Suppressor macrophage treated with lipopolysaccharide for 1 hour (primary cell): ENCODE data around the gene CAPN10.

Source experiments
- DNase-seq, 3 donors: peaks; one replicate each; pipeline ENCODE4 v3.0.0-alpha.2; 2020 to 2022

Gene CAPN10

DNA sequence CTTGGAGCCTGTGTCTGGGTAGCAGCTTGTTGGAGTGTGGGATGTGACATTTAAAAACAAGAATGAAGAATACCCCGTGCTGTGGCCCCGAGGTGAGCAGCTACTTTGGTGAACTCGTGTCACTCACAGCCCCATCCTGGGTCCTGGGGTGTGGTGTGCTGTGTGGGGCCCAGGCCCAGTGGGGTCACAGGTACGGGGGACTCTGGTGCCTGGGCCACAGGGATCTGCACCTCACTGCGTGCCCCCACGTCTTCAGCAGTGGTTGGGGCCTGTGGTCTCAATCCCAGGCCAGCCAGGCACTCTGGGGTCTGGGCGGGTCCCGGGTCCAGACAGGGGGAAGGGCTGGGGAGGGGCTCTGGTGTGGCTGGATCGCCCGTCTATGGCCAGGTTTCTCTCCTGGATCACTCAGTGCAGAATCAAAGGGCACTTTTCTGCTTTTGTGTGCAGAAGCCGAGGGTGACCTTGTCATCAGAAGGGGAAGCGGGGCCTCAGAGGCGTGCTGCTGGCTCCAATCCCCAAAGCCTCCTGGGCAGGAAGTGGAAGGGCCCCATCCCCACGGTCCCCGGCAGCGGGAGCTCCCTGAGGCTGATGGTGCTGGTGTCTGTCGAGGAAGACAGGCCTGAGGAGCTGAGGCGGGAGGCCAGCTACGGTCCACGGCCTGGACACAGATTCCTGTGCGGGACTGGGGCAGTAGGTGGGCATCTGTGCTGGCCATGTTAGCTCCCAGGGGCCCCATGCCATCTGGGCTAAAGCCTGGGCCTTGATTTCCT, 40.2 kb downstream of the CAPN10 start:
- DNase-seq = peak; percentile 72 to 83 (median 80)

DNA sequence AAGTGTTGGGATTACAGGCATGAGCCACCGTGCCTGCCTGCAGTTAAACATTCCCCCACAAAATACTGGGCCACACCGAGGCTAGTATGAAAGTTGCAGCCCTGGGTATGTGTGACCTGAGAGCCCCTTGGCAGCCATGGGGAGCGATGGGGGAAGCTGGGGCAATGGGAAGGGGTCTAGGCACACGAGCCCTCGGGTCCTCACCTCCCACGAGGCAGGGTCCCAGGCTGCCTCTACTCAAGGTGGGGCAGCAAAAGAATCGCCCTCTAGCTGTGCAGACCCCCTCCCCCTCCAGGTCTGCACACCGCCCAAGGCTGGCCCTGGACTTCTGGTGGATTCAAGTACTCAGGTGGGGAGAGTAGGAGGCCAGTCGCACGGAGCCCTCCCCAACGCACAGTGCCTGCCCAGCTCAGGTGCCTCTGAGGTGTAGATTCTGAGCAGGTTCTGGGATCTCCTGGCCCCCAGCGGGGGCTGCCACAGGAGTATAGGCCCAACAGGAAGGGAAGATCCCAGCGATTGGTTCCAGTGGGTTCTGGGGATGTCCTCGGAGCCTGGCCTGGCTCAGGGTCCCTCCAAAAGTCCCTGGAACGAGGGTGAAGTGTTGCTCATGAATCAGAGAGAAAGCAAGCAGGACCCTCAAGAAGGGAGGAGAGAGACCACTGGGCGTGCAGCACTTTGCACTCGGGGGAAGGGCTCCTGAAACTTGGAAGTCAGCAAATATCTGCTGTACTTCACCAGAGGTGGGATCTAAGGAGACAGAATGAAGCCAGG, 41.4 kb downstream of the CAPN10 start:
- DNase-seq = no peak

DNA sequence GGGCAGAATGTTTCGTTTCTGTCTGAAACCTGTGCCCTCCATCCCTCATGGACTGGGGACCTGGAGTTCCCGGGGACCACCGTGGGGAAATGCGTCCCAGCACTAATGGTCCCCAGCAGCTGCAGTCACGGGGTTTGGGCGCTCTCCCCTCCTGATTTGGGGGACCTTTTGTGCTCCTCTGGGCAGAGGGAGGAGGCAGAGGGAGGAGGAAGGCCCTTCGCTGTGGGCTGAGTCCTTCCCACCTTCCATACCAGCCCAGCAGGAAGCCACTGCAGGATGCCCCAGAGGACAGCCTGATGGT, 41.9 kb downstream of the CAPN10 start:
- no peak for DNase-seq

DNA sequence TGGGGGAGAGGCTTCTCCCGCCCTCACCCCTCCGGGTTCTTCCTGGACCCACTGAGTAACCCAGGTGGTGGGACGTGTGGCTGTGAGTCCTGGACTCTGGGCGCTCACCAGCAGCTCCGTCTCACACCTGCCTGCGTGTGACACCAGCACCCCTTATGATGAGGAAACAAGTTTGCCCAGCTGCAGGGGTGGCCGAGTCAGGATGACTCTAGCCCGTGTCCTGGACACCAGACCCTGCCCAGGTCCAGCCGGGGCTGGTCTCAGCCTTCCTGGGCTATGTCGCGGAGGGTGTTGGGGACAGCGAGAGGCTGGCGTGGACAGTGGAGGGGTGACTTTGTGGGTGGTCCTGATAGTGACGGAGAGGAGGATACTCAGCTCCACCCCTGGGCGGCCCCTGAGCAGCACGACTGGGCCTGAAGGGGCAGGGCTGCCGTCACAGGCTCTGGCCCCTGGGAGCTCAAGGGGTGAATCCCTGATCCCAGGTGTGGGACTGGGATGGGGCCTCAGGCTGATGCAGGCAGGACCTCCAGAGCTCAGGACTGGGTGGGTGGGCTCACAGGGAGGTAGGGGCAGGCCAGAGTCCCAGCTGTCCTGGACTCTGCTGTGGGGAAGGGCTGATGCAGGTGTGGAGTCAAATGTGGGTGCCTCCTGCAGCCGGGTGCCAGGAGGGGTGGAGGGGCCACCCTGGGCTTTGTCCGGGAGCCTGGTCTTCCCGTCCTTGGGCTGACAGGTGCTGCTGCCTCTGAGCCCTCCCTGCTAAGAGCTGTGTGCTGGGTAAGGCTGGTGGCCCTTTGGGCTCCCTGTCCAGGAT, 42.5 kb downstream of the CAPN10 start:
- no peak for DNase-seq

DNA sequence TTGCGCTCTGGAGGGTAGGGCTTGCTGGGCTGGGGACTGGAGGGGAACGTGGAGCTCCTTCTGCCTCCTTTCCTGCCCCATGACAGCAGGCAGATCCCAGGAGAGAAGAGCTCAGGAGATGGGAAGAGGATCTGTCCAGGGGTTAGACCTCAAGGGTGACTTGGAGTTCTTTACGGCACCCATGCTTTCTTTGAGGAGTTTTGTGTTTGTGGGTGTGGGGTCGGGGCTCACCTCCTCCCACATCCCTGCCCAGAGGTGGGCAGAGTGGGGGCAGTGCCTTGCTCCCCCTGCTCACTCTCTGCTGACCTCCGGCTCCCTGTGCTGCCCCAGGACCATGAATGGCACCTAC, 43.1 kb downstream of the CAPN10 start:
- no peak for DNase-seq

DNA sequence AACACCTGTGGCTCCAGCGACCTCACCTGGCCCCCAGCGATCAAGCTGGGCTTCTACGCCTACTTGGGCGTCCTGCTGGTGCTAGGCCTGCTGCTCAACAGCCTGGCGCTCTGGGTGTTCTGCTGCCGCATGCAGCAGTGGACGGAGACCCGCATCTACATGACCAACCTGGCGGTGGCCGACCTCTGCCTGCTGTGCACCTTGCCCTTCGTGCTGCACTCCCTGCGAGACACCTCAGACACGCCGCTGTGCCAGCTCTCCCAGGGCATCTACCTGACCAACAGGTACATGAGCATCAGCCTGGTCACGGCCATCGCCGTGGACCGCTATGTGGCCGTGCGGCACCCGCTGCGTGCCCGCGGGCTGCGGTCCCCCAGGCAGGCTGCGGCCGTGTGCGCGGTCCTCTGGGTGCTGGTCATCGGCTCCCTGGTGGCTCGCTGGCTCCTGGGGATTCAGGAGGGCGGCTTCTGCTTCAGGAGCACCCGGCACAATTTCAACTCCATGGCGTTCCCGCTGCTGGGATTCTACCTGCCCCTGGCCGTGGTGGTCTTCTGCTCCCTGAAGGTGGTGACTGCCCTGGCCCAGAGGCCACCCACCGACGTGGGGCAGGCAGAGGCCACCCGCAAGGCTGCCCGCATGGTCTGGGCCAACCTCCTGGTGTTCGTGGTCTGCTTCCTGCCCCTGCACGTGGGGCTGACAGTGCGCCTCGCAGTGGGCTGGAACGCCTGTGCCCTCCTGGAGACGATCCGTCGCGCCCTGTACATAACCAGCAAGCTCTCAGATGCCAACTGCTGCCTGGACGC, 43.6 kb downstream of the CAPN10 start:
- DNase-seq = no peak

DNA sequence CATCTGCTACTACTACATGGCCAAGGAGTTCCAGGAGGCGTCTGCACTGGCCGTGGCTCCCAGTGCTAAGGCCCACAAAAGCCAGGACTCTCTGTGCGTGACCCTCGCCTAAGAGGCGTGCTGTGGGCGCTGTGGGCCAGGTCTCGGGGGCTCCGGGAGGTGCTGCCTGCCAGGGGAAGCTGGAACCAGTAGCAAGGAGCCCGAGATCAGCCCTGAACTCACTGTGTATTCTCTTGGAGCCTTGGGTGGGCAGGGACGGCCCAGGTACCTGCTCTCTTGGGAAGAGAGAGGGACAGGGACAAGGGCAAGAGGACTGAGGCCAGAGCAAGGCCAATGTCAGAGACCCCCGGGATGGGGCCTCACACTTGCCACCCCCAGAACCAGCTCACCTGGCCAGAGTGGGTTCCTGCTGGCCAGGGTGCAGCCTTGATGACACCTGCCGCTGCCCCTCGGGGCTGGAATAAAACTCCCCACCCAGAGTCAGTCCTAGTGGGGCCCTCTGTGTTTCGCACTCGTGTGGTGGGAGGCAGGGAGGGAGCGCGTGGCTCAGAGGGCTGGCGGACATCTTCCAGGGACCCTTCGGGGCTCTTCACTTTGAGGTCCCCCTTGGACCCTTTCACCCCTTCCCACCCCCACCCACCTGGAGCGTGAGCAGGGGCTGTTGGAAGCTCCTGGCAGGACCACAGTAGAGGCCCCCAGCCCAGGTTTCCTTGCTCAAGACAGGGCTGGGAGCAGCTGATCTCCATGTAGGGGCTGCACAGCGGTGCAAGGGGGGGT, 44.4 kb downstream of the CAPN10 start:
- no peak for DNase-seq

DNA sequence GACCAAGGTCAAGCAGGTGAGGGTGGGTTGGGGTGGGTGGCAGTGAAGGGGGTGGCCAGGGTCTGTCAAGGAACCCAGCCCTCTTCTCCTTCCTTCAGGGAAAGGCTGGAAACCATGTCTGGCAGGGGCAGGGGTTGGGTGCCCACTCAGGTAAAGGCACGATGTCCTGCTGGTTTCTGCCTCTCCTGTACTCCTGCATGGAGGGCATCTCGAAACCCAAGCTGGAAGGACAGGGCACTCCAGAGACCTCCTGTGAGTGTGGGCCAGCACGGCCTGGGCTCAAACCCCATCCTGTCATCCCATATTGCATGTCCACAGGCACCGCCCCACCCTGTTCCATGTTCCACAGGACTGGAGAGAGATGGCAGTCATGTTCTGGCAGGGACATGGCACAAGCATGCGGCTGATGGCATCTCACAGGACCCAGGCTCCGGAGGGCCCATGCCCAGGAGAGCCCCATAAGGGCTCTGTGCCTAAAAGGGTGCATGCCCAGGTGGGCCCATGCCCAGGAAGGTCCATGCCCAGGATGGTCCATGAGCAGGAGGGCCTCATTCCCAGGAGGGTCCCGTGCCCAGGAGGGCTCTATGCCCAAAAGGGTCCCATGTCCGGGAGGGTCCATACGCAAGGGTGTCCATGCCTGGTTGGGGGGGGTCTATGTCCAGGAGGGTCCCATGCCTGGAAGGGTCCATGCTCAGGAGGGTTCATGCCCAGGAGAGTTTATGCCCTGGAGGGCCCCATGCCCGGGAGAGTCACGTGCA, 45.2 kb downstream of the CAPN10 start:
- DNase-seq = no peak

DNA sequence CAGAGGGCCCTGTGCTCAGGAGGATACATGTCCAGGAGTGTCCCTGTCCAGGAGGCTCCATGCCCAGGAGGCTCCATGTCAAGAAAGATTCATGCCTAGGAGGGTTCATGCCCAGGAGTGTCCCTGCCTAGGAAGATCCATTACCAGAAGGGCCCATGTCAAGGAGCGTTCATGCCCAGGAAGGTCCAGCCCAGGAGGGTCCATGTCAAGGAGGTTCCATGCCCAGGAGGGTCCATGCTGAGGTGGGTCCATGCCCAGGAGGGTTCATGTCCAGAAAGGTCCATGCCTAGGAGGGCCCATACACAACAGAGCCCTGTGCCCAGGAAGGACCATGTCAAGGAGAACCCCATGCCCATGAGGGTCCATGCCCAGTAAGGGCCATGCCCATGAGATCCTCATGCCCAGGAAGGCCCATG, 45.8 kb downstream of the CAPN10 start:
- no peak for DNase-seq

DNA sequence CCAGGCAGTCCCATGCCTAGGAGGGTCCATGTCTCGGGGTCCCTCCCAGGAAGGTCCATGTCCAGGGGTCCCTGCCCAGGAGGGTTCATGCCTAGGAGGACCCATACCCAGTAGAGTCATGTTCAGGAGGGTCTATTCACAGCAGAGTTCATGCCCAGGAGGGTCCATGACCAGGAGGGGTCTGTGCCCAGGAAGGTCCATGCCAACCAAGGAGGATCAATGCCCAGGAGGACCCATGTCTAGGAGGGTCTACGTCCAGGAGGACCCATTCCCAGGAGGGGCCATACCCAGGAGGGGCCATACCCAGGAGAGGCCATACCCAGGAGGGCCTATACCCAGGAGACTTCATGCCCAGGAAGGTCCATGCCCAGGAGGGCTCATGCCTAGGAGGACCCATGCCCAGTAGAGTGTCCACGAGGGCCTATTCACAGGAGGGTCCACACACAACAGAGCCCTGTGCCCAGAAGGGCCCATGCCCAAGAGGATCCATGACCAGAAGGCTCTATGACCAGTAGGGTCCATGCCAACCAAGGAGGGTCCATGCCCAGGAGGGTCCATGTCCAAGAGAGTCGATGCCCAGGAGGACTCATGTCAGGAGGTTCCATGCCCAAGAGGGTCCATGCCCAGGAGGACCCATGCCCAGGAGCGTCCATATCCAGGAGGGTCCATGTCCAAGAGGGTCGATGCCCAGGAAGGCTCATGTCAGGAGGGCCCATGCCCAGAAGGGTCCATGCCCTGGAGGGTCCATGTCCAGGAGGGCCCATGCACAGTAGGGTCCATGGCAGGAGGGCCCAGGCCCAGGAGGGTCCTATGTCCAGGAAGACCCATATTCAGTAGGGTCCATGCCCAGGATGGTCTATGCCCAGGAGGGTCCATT, 48.8 kb downstream of the CAPN10 start:
- no peak for DNase-seq

DNA sequence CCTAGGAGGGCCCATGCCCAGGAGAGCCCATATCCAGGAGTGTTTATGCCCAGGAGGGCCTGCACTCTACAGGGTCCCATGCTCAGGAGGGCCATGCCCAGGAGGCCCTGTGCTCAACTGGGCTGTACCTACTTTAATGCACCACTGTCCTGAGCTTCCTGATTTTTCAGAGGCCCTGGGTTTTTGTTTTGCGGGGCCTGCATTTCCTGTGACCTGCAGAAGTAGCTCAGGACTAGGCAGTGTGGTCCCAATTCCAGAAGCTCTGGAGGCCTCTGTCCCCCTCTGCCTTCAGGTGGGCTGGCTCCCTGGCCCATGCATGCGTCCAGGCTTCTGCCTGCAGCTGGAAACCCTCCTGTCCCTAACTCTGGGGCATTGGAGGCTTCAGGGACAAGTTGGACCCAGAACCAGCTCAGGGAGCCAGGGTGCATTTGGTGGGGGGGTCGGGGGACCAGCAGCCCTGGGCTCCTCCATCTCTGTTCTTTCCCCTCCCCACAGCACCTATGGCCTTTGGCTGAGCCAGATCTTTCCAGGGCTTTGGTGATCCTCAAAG, 49.5 kb downstream of the CAPN10 start:
- DNase-seq = no peak

DNA sequence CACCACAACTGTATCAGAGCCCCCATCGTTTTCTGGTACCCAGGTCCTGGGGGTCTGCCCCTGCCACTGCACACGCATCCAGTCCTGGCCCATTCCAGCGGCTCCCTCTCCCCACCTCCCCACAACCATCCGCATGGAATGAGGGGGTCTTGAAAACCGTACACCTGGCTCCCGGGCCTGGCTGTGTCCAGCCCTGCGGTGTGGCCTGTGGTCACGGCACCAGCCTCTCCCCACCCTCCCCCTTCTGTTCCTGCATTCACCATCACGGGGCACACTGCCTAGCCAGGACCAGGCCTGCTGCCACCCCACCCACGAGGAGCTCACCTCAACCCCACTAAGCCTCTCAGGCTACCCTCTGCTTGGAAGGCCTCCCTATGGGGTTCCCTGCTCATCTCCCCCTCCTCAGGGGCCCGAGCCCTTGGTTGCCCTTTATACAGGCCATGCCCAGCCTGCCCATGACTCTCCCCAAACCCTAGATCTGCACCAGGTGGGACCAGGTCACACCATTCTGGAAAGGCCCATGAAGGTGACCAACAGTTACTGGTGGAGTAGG, 50.1 kb downstream of the CAPN10 start:
- no peak for DNase-seq

DNA sequence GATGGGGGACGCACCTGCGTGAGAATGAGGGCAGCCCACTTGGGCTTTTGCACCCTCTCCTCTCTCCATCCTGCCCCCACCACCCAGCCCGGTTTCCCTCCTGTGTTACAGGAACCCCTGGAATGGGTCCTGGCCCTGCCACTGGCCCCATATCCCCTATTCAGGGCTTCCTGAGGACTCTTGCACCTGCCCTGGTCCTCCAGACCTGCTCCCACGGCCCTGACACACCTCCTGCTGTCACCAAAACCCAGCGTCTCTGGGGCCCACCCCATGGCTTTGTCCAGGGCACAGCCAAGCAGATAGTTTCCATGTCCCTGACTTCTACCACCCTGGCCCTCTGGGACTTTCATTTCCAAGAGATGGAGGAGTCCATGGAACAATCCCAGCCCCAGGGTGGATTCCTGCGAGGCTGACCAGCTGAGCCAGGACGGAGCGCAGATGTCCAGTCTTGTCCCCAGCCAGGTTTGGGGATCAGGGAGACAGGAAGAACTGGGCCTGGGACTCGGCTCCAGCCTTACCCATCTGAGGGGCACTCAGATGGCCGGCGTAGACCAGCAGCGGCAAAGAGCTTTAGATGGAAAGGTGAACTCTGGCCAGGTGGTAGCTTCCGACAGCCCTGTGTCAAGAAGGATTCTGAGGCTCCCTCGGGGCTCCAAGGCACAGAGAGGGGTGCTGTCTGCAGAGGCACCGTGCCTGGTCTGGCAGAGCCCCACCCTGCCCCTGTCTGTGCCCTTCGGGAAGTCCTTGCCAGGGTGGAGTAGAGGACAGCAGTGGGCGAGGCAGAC, 50.8 kb downstream of the CAPN10 start:
- DNase-seq = no peak

DNA sequence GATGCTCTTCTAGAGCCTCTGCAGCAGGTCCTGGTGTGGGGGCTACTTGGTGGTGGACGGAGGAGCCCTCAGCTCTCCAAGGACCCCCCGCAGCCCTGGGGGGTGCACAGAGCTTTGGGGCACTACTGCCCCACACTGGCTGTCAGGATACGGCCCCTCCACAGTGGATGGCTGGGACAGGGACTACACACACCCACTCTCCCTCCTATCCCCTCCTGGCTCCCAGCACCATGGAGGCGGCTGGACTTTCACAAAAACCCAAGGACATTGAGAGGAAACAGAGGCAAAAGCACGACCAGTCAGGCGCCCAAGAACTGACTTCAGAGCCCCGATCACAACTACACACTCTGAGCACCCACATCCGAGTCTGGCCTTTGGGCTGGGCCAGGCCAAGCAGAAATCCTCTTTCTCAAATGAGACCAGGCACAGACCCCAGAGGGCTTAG, 51.4 kb downstream of the CAPN10 start:
- DNase-seq = no peak

DNA sequence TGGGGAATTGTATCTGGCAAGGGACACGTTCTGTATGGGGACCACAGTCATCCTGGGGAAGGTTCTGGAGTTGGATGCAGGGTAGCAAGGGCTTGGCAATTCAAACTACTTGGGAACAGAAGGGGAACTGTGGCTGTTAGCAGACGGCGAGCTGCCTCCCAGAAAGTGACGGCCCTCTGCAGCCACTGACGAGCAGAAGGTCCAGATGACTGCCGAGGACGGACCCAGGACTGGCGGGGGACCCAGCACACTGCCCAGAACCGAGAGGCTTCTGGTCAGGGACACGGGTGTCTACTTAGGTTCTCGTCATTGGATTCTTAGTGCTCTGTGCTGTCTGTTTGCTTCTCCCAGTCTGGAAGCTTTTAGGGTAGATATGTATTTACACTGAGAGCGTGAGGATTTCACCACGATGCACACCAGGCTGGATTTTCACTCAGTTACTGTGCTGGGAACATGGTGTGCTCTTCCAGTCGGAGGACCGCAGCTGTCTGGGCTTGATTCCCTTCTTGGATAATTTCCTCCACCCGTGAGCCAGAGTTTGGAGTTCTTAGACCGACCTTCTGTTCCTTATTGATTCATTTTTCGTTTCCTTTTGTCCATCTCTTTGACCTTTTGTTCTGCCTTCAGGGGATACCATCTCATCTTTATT, 52.1 kb downstream of the CAPN10 start:
- no peak for DNase-seq

DNA sequence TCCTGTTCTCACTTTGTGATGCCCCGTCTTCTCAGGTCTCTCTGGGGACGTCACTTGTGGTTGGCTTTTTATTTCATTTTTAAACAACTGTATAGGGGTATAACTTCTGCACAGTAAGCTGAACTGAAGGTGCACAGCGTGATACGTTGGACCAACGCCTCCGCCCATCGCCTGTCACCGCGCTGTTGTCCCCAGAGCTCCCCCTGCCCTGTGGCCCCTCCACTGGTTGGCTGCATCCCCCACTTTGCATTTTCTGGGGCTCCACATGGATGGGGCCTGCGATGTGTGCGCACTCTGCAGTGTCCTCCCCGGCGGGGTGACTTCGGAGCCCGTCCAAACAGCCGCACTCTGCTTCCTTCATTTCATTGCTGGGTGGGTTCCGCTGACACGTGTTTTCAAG, 53.0 kb downstream of the CAPN10 start:
- DNase-seq = no peak

DNA sequence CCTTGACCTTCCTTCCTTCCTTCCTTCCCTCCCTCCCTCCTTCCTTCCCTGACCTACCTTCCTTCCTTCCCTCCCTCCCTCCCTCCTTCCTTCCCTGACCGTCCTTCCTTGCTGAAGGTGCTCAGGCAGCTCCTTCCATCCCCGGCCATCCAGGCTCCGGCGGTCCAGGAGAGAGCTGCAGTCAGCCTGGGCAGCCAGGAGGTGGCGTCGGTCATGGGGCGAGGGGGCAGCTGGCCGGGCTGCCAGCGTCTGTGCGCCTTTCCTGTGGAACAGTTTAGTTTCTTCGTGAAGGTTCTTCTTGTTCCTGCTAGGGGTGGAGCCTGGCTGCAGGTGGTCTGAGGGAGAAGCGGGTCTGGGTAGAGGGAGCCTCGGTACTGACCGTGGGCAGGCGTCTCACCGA, 54.4 kb downstream of the CAPN10 start:
- peak; percentile 66 to 87 (median 80) for DNase-seq
